HCT116 (cell line): ENCODE data around the gene IMMT. TPM values are rescaled to one million over a fixed set of nuclear protein-coding genes. Genes with fewer than 3 reads are reported as not detected.

Source experiments
- ATAC-seq: fragments of 200-7000 bp; cut with Tn5 transposase; 2 replicates; pipeline ENCODE4 v1.9.1; 2020; ENCODE audit warnings: mild to moderate bottlenecking, moderate library complexity
- BruUV-seq: library from RNA; stranded (reverse); fragments of 400-500 nt; replicated peaks from 2 replicates; lab custom pipeline; 2021; lab: Mats Ljungman, UMichigan
- CTCF ChIA-PET: fragments of 300-600 bp; sonication (Branson Sonifier 250); formaldehyde crosslinking; loops from one replicate; lab custom pipeline; 2021; ENCODE audit warnings: antibody characterized with exemption; lab: Charles Lee
- POLR2A ChIA-PET: fragments of 300-600, 350-600 bp; sonication (Branson Sonifier 250); formaldehyde crosslinking; loops from one replicate; lab custom pipeline; 2021; ENCODE audit warnings: antibody characterized with exemption; lab: Charles Lee
- RAD21 ChIA-PET, 2 experiments: fragments of 300-600 bp; sonication (Branson Sonifier 250); formaldehyde crosslinking; loops; one replicate each; lab custom pipeline; 2023; ENCODE audit warnings: low total read pairs in 2 of 2; ENCODE audit not compliant: uncharacterized antibody in 2 of 2, unreplicated experiment in 2 of 2, low non-redundant PET in 1 of 2; lab: Charles Lee
- DNase-seq: peaks from one replicate; pipeline ENCODE4 v3.0.0-alpha.2; 2010; ENCODE audit warnings: low read depth, low spot score
- H2AFZ ChIP-seq: fragments of 200-600 bp; shearing (Covaris generic), sonication (generic); 2 replicates; pipeline ENCODE4 v1.6.1; 2017; ENCODE audit warnings: low read depth, mixed run types, mixed read lengths, antibody characterized with exemption, low read length; ENCODE audit not compliant: poor library complexity, severe bottlenecking
- H3K27ac ChIP-seq: 2 replicates; pipeline ENCODE4 v1.5.1; 2012; ENCODE audit warnings: low read depth, low read length
- H3K27me3 ChIP-seq: fragments of 200-600 bp; sonication (generic); 2 replicates; pipeline ENCODE4 v1.6.1; 2016; ENCODE audit warnings: mixed run types, low read length, mixed read lengths; ENCODE audit not compliant: insufficient read depth
- H3K36me3 ChIP-seq, 2 experiments: fragments of 200-500 bp in 1 of 2; fragments of 200-600 bp in 1 of 2; sonication (Bioruptor generic) in 1 of 2; sonication (generic) in 1 of 2; 2 replicates each; pipeline versions ENCODE4 v1.5.1 to v1.6.1; 2014 to 2016; ENCODE audit warnings: low read length in 2 of 2, inconsistent platforms in 1 of 2, mixed read lengths in 1 of 2, mixed run types in 1 of 2; ENCODE audit not compliant: insufficient read depth in 2 of 2, control insufficient read depth in 1 of 2
- H3K4me1 ChIP-seq, 2 experiments: fragments of 200-600 bp in 1 of 2; sonication (generic) in 1 of 2; 2 replicates each; pipeline versions ENCODE4 v1.5.1 to v1.6.1; 2012 to 2017; ENCODE audit warnings: low read length in 2 of 2, inconsistent platforms in 1 of 2, mild to moderate bottlenecking in 1 of 2, mixed read lengths in 1 of 2, mixed run types in 1 of 2, moderate library complexity in 1 of 2; ENCODE audit not compliant: insufficient read depth in 2 of 2, control insufficient read depth in 1 of 2
- H3K4me2 ChIP-seq: fragments of 200-600 bp; sonication (generic); 2 replicates; pipeline ENCODE4 v1.6.1; 2017; ENCODE audit warnings: mixed run types, low read length, mixed read lengths
- H3K4me3 ChIP-seq, 2 experiments: fragments of 200-600 bp in 1 of 2; sonication (generic) in 1 of 2; replicated peaks in 1 of 2; 2 replicates each; pipeline ENCODE4 v1.5.1; 2011 to 2016; ENCODE audit warnings: low read length in 2 of 2, control low read depth in 1 of 2, low read depth in 1 of 2, mild to moderate bottlenecking in 1 of 2, mixed read lengths in 1 of 2, mixed run types in 1 of 2
- H3K79me2 ChIP-seq: fragments of 200-600 bp; sonication (generic); 2 replicates; pipeline ENCODE4 v1.6.1; 2017; ENCODE audit warnings: mild to moderate bottlenecking, mixed run types, low read length, moderate library complexity, mixed read lengths; ENCODE audit not compliant: insufficient read depth
- H3K9ac ChIP-seq: fragments of 200-600 bp; sonication (generic); 2 replicates; pipeline ENCODE4 v1.6.1; 2016; ENCODE audit warnings: low read length, mixed read lengths
- H3K9me2 ChIP-seq: fragments of 200-600 bp; sonication (generic), shearing (Covaris generic); 2 replicates; pipeline ENCODE4 v1.6.1; 2017; ENCODE audit warnings: mixed run types, mild to moderate bottlenecking, moderate library complexity; ENCODE audit not compliant: insufficient read depth
- H3K9me3 ChIP-seq, 2 experiments: fragments of 200-500 bp in 1 of 2; fragments of 200-600 bp in 1 of 2; sonication (Bioruptor generic) in 1 of 2; sonication (generic) in 1 of 2; 2 replicates each; pipeline ENCODE4 v1.6.1; 2014 to 2017; ENCODE audit warnings: low read length in 2 of 2, mixed read lengths in 2 of 2, inconsistent platforms in 1 of 2, low read depth in 1 of 2, mild to moderate bottlenecking in 1 of 2, mixed run types in 1 of 2, moderate library complexity in 1 of 2; ENCODE audit not compliant: control insufficient read depth in 1 of 2, insufficient read depth in 1 of 2
- H4K20me1 ChIP-seq: fragments of 200-600 bp; sonication (generic), shearing (Covaris generic); 2 replicates; pipeline ENCODE4 v1.6.1; 2017; ENCODE audit warnings: mixed run types, mild to moderate bottlenecking, moderate library complexity; ENCODE audit not compliant: insufficient read depth
- ATF3 ChIP-seq: IDR thresholded peaks from 2 replicates; pipeline ENCODE4 v1.6.1; 2012
- CBX3 ChIP-seq: IDR thresholded peaks from 2 replicates; pipeline ENCODE4 v1.6.1; 2012; ENCODE audit warnings: low read depth
- CEBPB ChIP-seq: IDR thresholded peaks from 2 replicates; pipeline ENCODE4 v1.6.1; 2012; ENCODE audit warnings: low read depth
- EGR1 ChIP-seq: IDR thresholded peaks from 2 replicates; pipeline ENCODE4 v1.6.1; 2012; ENCODE audit warnings: low read depth
- MAX ChIP-seq: IDR thresholded peaks from 2 replicates; pipeline ENCODE4 v1.6.1; 2012
- POLR2A ChIP-seq: IDR thresholded peaks from 2 replicates; pipeline ENCODE4 v1.7.0; 2011; ENCODE audit warnings: borderline replicate concordance; ENCODE audit not compliant: insufficient read depth, insufficient read length; ENCODE audit errors: extremely low read depth
- RAD21 ChIP-seq: IDR thresholded peaks from 2 replicates; pipeline ENCODE4 v1.6.1; 2012; ENCODE audit warnings: low read depth, mild to moderate bottlenecking
- TCF7L2 ChIP-seq: IDR thresholded peaks from 2 replicates; pipeline ENCODE4 v1.7.0; 2011; ENCODE audit warnings: borderline replicate concordance, inconsistent platforms; ENCODE audit not compliant: insufficient read depth, insufficient read length; ENCODE audit errors: extremely low read depth
- ZBTB33 ChIP-seq: IDR thresholded peaks from 2 replicates; pipeline ENCODE4 v1.6.1; 2011; ENCODE audit warnings: mild to moderate bottlenecking, low read length, moderate library complexity; ENCODE audit not compliant: insufficient replicate concordance; ENCODE audit errors: extremely low read depth
- intact Hi-C: fragments of 100-400 bp; cut with micrococcal nuclease; formaldehyde crosslinking; loops from 2 replicates; pipeline ENCODE4 v1.10.0; 2022
- total RNA-seq: library from RNA; stranded (reverse); gene quantifications from one replicate; pipeline ENCODE4 v1.2.1, GENCODE V29; 2021; ENCODE audit not compliant: unreplicated experiment

IMMT gene
- total RNA-seq, 1 experiment from 2014 or later, result 125 TPM

- Histone ChIP-seq H3K36me3 (peaks cover 21 to 23% of the 10 kb centered on the region in 2 experiments; a peak in 3 of 4 replicates), H3K27me3 (no peaks in the 10 kb centered on the region)
- POLR2A ChIA-PET, result interaction anchor here (1.3 kb wide), 1 partner anchor 19 kb away, joined by 3 read pairs; the partner anchor contains the start of gene IMMT
- TF ChIP-seq TCF7L2 (no peak), EGR1 (no peak), CBX3 (no peak), POLR2A (no peak), CEBPB (no peak), MAX (no peak), ZBTB33 (no peak), ATF3 (no peak), RAD21 (no peak)
- TF ChIP-seq, all 23 proteins: peak for 0
- Histone ChIP-seq H4K20me1 (peaks cover 8% of the 10 kb centered on the region; the same call in 1 of the 2 replicates), H3K4me1 (peaks cover 0 to 3% of the 10 kb centered on the region in 2 experiments; a peak in 1 of 4 replicates), H3K4me3 (no peak overlapping the region), H3K4me2 (no peak overlapping the region), H3K79me2 (peaks cover 75% of the 10 kb centered on the region), H3K9me3 (no peaks in the 10 kb centered on the region), H3K27ac (no peak overlapping the region), H3K9ac (no peak overlapping the region), H2AFZ (no peak overlapping the region), H3K9me2 (no peaks in the 10 kb centered on the region)
- no TSS peak for BruUV-seq
- DNase-seq (no peak), ATAC-seq (no peak)
- ChIA-PET RAD21 (no interaction called here), CTCF (no interaction called here)
- intact Hi-C loops, result no loop called here
These were observed 18.7 kb downstream of the IMMT start for GRCh38 chr2:86176597-86176996.
